Globus pallidus (tissue), 1 donor: ENCODE measurements around the gene SMYD3.
"Not testable (repeated sequence)": the region's sequence is repeated elsewhere in the genome, so short reads cannot be mapped to it uniquely, and the experiment has no call there.

ENCODE experiments used
- DNase-seq: peaks from one replicate; pipeline ENCODE4 v3.0.0-alpha.2; 2015; ENCODE audit warnings: low spot score

Gene SMYD3

GRCh38 chr1:245715970-245716369 lies 791.1 kb downstream of the SMYD3 start:
- DNase-seq, result no peak

GRCh38 chr1:245715291-245715701 lies 791.8 kb downstream of the SMYD3 start:
- no peak for DNase-seq

GRCh38 chr1:245714027-245714426 lies 793.1 kb downstream of the SMYD3 start:
- not testable (repeated sequence) for DNase-seq

GRCh38 chr1:245710961-245711903 lies 795.8 kb downstream of the SMYD3 start:
- DNase-seq, result no peak

GRCh38 chr1:245707941-245708340 lies 799.1 kb downstream of the SMYD3 start:
- DNase-seq, result no peak

GRCh38 chr1:245704765-245705164 lies 802.3 kb downstream of the SMYD3 start:
- DNase-seq, result no peak

GRCh38 chr1:245704341-245704740 lies 802.7 kb downstream of the SMYD3 start:
- no peak for DNase-seq

GRCh38 chr1:245702346-245702745 lies 804.7 kb downstream of the SMYD3 start:
- no peak for DNase-seq

- DNase-seq, result no peak
Observed at GRCh38 chr1:245701631-245702030, 805.4 kb downstream of the SMYD3 start.

GRCh38 chr1:245700631-245701030 lies 806.4 kb downstream of the SMYD3 start:
- no peak for DNase-seq
